ENCODE data around the gene CR1L.
A peak's percentile ranks its signal among the peaks of the same experiment; 100 is the strongest.
"Not testable (repeated sequence)": the region's sequence is repeated elsewhere in the genome, so short reads cannot be mapped to it uniquely, and the experiment has no call there.

- 0 out of 2 replicates have a peak, but pooled peaks have one; percentile 14 for TF ChIP-seq GATA2 (IDR thresholded peaks at IDR 0.05; ENCODE audit: low read depth, low read length)
- not testable (repeated sequence) for TF ChIP-seq GATA3 (IDR thresholded peaks at IDR 0.05; ENCODE audit: low read depth, low read length)
Observed at GRCh38 chr1:207712701-207713100, 67.8 kb downstream of the CR1L start.

Data from SH-SY5Y (cell line).